ENCODE data around the gene PLK1. TPM values are rescaled to one million over a fixed set of nuclear protein-coding genes. Genes with fewer than 3 reads are reported as not detected.

Gene PLK1
- total and polyA plus RNA-seq, 2 donors, result 6.9 to 19.9 TPM

- no peaks in the 10 kb centered on the region for H3K9me3 ChIP-seq (ENCODE audit: control insufficient read depth in 2 of 2, insufficient read depth in 1 of 2, low read length in 1 of 2)
- H3K27ac ChIP-seq (ENCODE audit: low read depth in 1 of 2, low read length in 1 of 2), result no peak overlapping the region
- H3K4me3 ChIP-seq (ENCODE audit: low read length in 2 of 2), result peak overlapping the region; percentile 65 to 94
- DNase-seq (ENCODE audit: low read depth in 6 of 9, low spot score in 9 of 9), result no peak
- 87% methylated on average over 14 of the region's 14 CpGs for WGBS
- H3K27me3 ChIP-seq (ENCODE audit: control insufficient read depth in 2 of 2, insufficient read depth in 1 of 2, low read length in 1 of 2), result no peaks in the 10 kb centered on the region
- H3K36me3 ChIP-seq (ENCODE audit: control insufficient read depth in 2 of 2, insufficient read depth in 2 of 2, low read length in 1 of 2), result peaks cover 2 to 12% of the 10 kb centered on the region in 2 donors
- peaks cover 13 to 16% of the 10 kb centered on the region in 2 donors for H3K4me1 ChIP-seq (ENCODE audit: control insufficient read depth in 2 of 2, insufficient read depth in 2 of 2, low read length in 2 of 2)
Observed at GRCh38 chr16:23642246-23642774, 36.4 kb upstream of the PLK1 start.

- Histone ChIP-seq H3K36me3 (ENCODE audit: control insufficient read depth in 2 of 2, insufficient read depth in 2 of 2, low read length in 1 of 2) (peaks cover 17 to 19% of the 10 kb centered on the region in 2 donors), H3K9me3 (ENCODE audit: control insufficient read depth in 2 of 2, insufficient read depth in 1 of 2, low read length in 1 of 2) (no peaks in the 10 kb centered on the region), H3K27ac (ENCODE audit: low read depth in 1 of 2, low read length in 1 of 2) (no peak overlapping the region), H3K27me3 (ENCODE audit: control insufficient read depth in 2 of 2, insufficient read depth in 1 of 2, low read length in 1 of 2) (no peaks in the 10 kb centered on the region), H3K4me3 (ENCODE audit: low read length in 2 of 2) (no peak overlapping the region), H3K4me1 (ENCODE audit: control insufficient read depth in 2 of 2, insufficient read depth in 2 of 2, low read length in 2 of 2) (no peaks in the 10 kb centered on the region)
- WGBS, result 96% methylated on average over 4 of the region's 4 CpGs
- no peak for DNase-seq (ENCODE audit: low read depth in 6 of 9, low spot score in 9 of 9)
Observed at GRCh38 chr16:23650674-23651416, 27.8 kb upstream of the PLK1 start.

GRCh38 chr16:23651943-23652468 is 26.7 kb upstream of the PLK1 start:
- no peak overlapping the region for H3K4me3 ChIP-seq (ENCODE audit: low read length in 2 of 2)
- no peaks in the 10 kb centered on the region for H3K4me1 ChIP-seq (ENCODE audit: control insufficient read depth in 2 of 2, insufficient read depth in 2 of 2, low read length in 2 of 2)
- H3K36me3 ChIP-seq (ENCODE audit: control insufficient read depth in 2 of 2, insufficient read depth in 2 of 2, low read length in 1 of 2), result peaks cover 15 to 17% of the 10 kb centered on the region in 2 donors
- no peaks in the 10 kb centered on the region for H3K27me3 ChIP-seq (ENCODE audit: control insufficient read depth in 2 of 2, insufficient read depth in 1 of 2, low read length in 1 of 2)
- 95% methylated on average over 4 of the region's 4 CpGs for WGBS
- H3K27ac ChIP-seq (ENCODE audit: low read depth in 1 of 2, low read length in 1 of 2), result no peak overlapping the region
- H3K9me3 ChIP-seq (ENCODE audit: control insufficient read depth in 2 of 2, insufficient read depth in 1 of 2, low read length in 1 of 2), result no peaks in the 10 kb centered on the region
- DNase-seq (ENCODE audit: low read depth in 6 of 9, low spot score in 9 of 9), result no peak

DNA sequence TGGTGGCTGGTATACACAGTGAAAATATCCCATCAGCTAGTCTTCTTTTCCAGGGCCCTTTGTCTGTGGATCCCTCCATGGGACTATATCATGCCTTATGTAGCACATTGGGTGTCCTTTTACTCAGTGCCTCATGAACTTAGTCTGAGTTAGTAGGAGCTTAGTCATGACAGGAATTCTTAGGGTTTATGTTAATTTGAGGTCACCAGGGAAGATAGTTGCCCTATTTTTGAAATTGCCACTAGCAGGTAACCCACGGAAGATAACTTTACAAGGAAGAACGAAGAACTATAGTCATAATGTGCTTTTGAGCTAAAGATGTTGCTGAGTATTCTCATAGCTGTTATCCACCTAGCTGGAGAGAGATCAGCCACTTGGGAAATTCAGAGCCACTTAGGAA is 14.8 kb upstream of the PLK1 start:
- over 99% methylated on average over 2 of the region's 2 CpGs for WGBS
- Histone ChIP-seq H3K4me1 (ENCODE audit: control insufficient read depth in 2 of 2, insufficient read depth in 2 of 2, low read length in 2 of 2) (no peaks in the 10 kb centered on the region), H3K36me3 (ENCODE audit: control insufficient read depth in 2 of 2, insufficient read depth in 2 of 2, low read length in 1 of 2) (peaks cover 61 to 83% of the 10 kb centered on the region in 2 donors), H3K4me3 (ENCODE audit: low read length in 2 of 2) (no peak overlapping the region), H3K27me3 (ENCODE audit: control insufficient read depth in 2 of 2, insufficient read depth in 1 of 2, low read length in 1 of 2) (no peaks in the 10 kb centered on the region), H3K27ac (ENCODE audit: low read depth in 1 of 2, low read length in 1 of 2) (no peak overlapping the region), H3K9me3 (ENCODE audit: control insufficient read depth in 2 of 2, insufficient read depth in 1 of 2, low read length in 1 of 2) (no peaks in the 10 kb centered on the region)
- DNase-seq (ENCODE audit: low read depth in 6 of 9, low spot score in 9 of 9), result no peak

GRCh38 chr16:23666571-23667354 is 11.9 kb upstream of the PLK1 start:
- Histone ChIP-seq H3K27me3 (ENCODE audit: control insufficient read depth in 2 of 2, insufficient read depth in 1 of 2, low read length in 1 of 2) (no peaks in the 10 kb centered on the region), H3K4me1 (ENCODE audit: control insufficient read depth in 2 of 2, insufficient read depth in 2 of 2, low read length in 2 of 2) (no peaks in the 10 kb centered on the region), H3K27ac (ENCODE audit: low read depth in 1 of 2, low read length in 1 of 2) (no peak overlapping the region), H3K4me3 (ENCODE audit: low read length in 2 of 2) (no peak overlapping the region), H3K9me3 (ENCODE audit: control insufficient read depth in 2 of 2, insufficient read depth in 1 of 2, low read length in 1 of 2) (no peaks in the 10 kb centered on the region), H3K36me3 (ENCODE audit: control insufficient read depth in 2 of 2, insufficient read depth in 2 of 2, low read length in 1 of 2) (peaks cover 74 to 76% of the 10 kb centered on the region in 2 donors)
- no peak for DNase-seq (ENCODE audit: low read depth in 6 of 9, low spot score in 9 of 9)
- 98% methylated on average over 7 of the region's 7 CpGs for WGBS

GRCh38 chr16:23667355-23667659 is 11.4 kb upstream of the PLK1 start:
- H3K9me3 ChIP-seq (ENCODE audit: control insufficient read depth in 2 of 2, insufficient read depth in 1 of 2, low read length in 1 of 2), result no peaks in the 10 kb centered on the region
- H3K27ac ChIP-seq (ENCODE audit: low read depth in 1 of 2, low read length in 1 of 2), result no peak overlapping the region
- peaks cover 71 to 75% of the 10 kb centered on the region in 2 donors for H3K36me3 ChIP-seq (ENCODE audit: control insufficient read depth in 2 of 2, insufficient read depth in 2 of 2, low read length in 1 of 2)
- H3K27me3 ChIP-seq (ENCODE audit: control insufficient read depth in 2 of 2, insufficient read depth in 1 of 2, low read length in 1 of 2), result no peaks in the 10 kb centered on the region
- no peak overlapping the region for H3K4me3 ChIP-seq (ENCODE audit: low read length in 2 of 2)
- no peaks in the 10 kb centered on the region for H3K4me1 ChIP-seq (ENCODE audit: control insufficient read depth in 2 of 2, insufficient read depth in 2 of 2, low read length in 2 of 2)
- 98% methylated on average over 6 of the region's 6 CpGs for WGBS
- no peak for DNase-seq (ENCODE audit: low read depth in 6 of 9, low spot score in 9 of 9)

- H3K4me3 ChIP-seq (ENCODE audit: low read length in 2 of 2), result no peak overlapping the region
- no peaks in the 10 kb centered on the region for H3K9me3 ChIP-seq (ENCODE audit: control insufficient read depth in 2 of 2, insufficient read depth in 1 of 2, low read length in 1 of 2)
- 95% methylated on average over 1 of the region's 1 CpG for WGBS
- H3K27me3 ChIP-seq (ENCODE audit: control insufficient read depth in 2 of 2, insufficient read depth in 1 of 2, low read length in 1 of 2), result no peaks in the 10 kb centered on the region
- H3K27ac ChIP-seq (ENCODE audit: low read depth in 1 of 2, low read length in 1 of 2), result no peak overlapping the region
- peaks cover 69% of the 10 kb centered on the region in 2 donors for H3K36me3 ChIP-seq (ENCODE audit: control insufficient read depth in 2 of 2, insufficient read depth in 2 of 2, low read length in 1 of 2)
- no peaks in the 10 kb centered on the region for H3K4me1 ChIP-seq (ENCODE audit: control insufficient read depth in 2 of 2, insufficient read depth in 2 of 2, low read length in 2 of 2)
- no peak for DNase-seq (ENCODE audit: low read depth in 6 of 9, low spot score in 9 of 9)
Observed at GRCh38 chr16:23668225-23668624, 10.5 kb upstream of the PLK1 start.

- no peak overlapping the region for H3K4me3 ChIP-seq (ENCODE audit: low read length in 2 of 2)
- peaks cover 68 to 69% of the 10 kb centered on the region in 2 donors for H3K36me3 ChIP-seq (ENCODE audit: control insufficient read depth in 2 of 2, insufficient read depth in 2 of 2, low read length in 1 of 2)
- WGBS, result 98% methylated on average over 4 of the region's 4 CpGs
Observed at GRCh38 chr16:23668873-23669272, 9.8 kb upstream of the PLK1 start.

More at GRCh38 chr16:23668873-23669272, 9.8 kb upstream of the PLK1 start:
- no peaks in the 10 kb centered on the region for H3K9me3 ChIP-seq (ENCODE audit: control insufficient read depth in 2 of 2, insufficient read depth in 1 of 2, low read length in 1 of 2)
- no peaks in the 10 kb centered on the region for H3K27me3 ChIP-seq (ENCODE audit: control insufficient read depth in 2 of 2, insufficient read depth in 1 of 2, low read length in 1 of 2)
- H3K27ac ChIP-seq (ENCODE audit: low read depth in 1 of 2, low read length in 1 of 2), result no peak overlapping the region
- DNase-seq (ENCODE audit: low read depth in 6 of 9, low spot score in 9 of 9), result no peak
- no peaks in the 10 kb centered on the region for H3K4me1 ChIP-seq (ENCODE audit: control insufficient read depth in 2 of 2, insufficient read depth in 2 of 2, low read length in 2 of 2)

Data from thymus (tissue), 11 donors.